GM23248 (cell line): ENCODE data around the gene CDKN2B. TPM values are rescaled to one million over a fixed set of nuclear protein-coding genes. Genes with fewer than 3 reads are reported as not detected.

Experiments used
- DNase-seq: peaks from one replicate; pipeline ENCODE4 v3.0.0-alpha.2; 2015
- H2AFZ ChIP-seq: fragments of 200-600 bp; sonication (generic); 2 replicates; pipeline ENCODE4 v1.6.1; 2016; ENCODE audit warnings: antibody characterized with exemption
- H3F3A ChIP-seq: fragments of 200-600 bp; sonication (generic); 2 replicates; pipeline ENCODE4 v1.6.1; 2016; ENCODE audit warnings: mild to moderate bottlenecking, antibody characterized with exemption, mixed run types; ENCODE audit not compliant: insufficient read depth
- H3K27ac ChIP-seq: fragments of 200-600 bp; sonication (generic); 2 replicates; pipeline ENCODE4 v1.5.1; 2016; ENCODE audit warnings: mild to moderate bottlenecking
- H3K27me3 ChIP-seq: fragments of 200-600 bp; sonication (generic); replicated peaks from 2 replicates; pipeline ENCODE4 v1.6.1; 2016; ENCODE audit warnings: mild to moderate bottlenecking; ENCODE audit not compliant: insufficient read depth
- H3K36me3 ChIP-seq: fragments of 200-600 bp; sonication (generic); 2 replicates; pipeline ENCODE4 v1.6.1; 2016; ENCODE audit warnings: low read depth, mild to moderate bottlenecking
- H3K4me1 ChIP-seq: fragments of 200-600 bp; sonication (generic); 2 replicates; pipeline ENCODE4 v1.6.1; 2016; ENCODE audit warnings: mild to moderate bottlenecking; ENCODE audit not compliant: insufficient read depth
- H3K4me2 ChIP-seq: fragments of 200-600 bp; sonication (generic); one replicate; pipeline ENCODE4 v1.6.1; 2016; ENCODE audit warnings: mild to moderate bottlenecking; ENCODE audit not compliant: unreplicated experiment
- H3K4me3 ChIP-seq: fragments of 200-600 bp; sonication (generic); 2 replicates; pipeline ENCODE4 v1.5.1; 2016; ENCODE audit warnings: mild to moderate bottlenecking
- H3K79me2 ChIP-seq: fragments of 200-600 bp; sonication (generic); 2 replicates; pipeline ENCODE4 v1.6.1; 2016; ENCODE audit warnings: mild to moderate bottlenecking; ENCODE audit not compliant: insufficient read depth
- H3K9ac ChIP-seq: fragments of 200-600 bp; sonication (generic); 2 replicates; pipeline ENCODE4 v1.6.1; 2016; ENCODE audit warnings: mild to moderate bottlenecking
- H3K9me2 ChIP-seq: fragments of 200-600 bp; sonication (generic); 2 replicates; pipeline ENCODE4 v1.6.1; 2016; ENCODE audit warnings: mixed run types, mild to moderate bottlenecking, moderate library complexity; ENCODE audit not compliant: insufficient read depth
- H3K9me3 ChIP-seq: fragments of 200-600 bp; sonication (generic); one replicate; pipeline ENCODE4 v1.6.1; 2017; ENCODE audit warnings: low read depth
- H4K20me1 ChIP-seq: fragments of 200-600 bp; sonication (generic); 2 replicates; pipeline ENCODE4 v1.6.0; 2016; ENCODE audit not compliant: insufficient read depth
- EZH2 ChIP-seq: fragments of 200-600 bp; sonication (generic); IDR thresholded peaks from 2 replicates; pipeline ENCODE4 v1.6.1; 2018; ENCODE audit warnings: antibody characterized with exemption, mild to moderate bottlenecking; ENCODE audit not compliant: insufficient read depth, poor library complexity, severe bottlenecking
- EZH2phosphoT487 ChIP-seq: fragments of 200-600 bp; sonication (generic); IDR thresholded peaks from 2 replicates; pipeline ENCODE4 v1.6.1; 2018; ENCODE audit warnings: antibody characterized with exemption, moderate library complexity, mild to moderate bottlenecking, low read depth; ENCODE audit not compliant: insufficient read depth
- WGBS, 2 experiments: methylation state at CpG; one replicate each; pipeline ENCODE4 v1.1.6; 2015 to 2017; ENCODE audit warnings: low lambda C conversion rate in 2 of 2, low coverage in 1 of 2; ENCODE audit errors: missing lambda C conversion rate in 2 of 2; 5-methylcytosine and 5-hydroxymethylcytosine counted together
- in situ Hi-C: fragments of 300-500 bp; cut with MboI; formaldehyde crosslinking; loops from 2 replicates; pipeline ENCODE4 v1.15.0; 2020
- polyA plus RNA-seq: library from polyadenylated mRNA; unstranded; fragments of >200 nt; fragmentation: Nextera tagmentation; extraction: Ambion mirVana; gene quantifications from 2 replicates; pipeline ENCODE4 v1.2.1, GENCODE V29; 2016
- small RNA-seq: library from RNA; depleted of rRNA; stranded (forward); fragments of <200 nt; gene quantifications from one replicate; pipeline ENCODE3, GENCODE V24; 2014; ENCODE audit warnings: low read depth, low replicate concordance
- total RNA-seq: library from RNA; depleted of rRNA; stranded (reverse); fragments of >200 nt; shearing (Covaris generic); gene quantifications from 2 replicates; pipeline ENCODE4 v1.2.3, GENCODE V29; 2014; rRNA removed

Gene CDKN2B
- total and polyA plus RNA-seq, 2 experiments from 2014 or later, result 6.7 to 10.6 TPM

DNA sequence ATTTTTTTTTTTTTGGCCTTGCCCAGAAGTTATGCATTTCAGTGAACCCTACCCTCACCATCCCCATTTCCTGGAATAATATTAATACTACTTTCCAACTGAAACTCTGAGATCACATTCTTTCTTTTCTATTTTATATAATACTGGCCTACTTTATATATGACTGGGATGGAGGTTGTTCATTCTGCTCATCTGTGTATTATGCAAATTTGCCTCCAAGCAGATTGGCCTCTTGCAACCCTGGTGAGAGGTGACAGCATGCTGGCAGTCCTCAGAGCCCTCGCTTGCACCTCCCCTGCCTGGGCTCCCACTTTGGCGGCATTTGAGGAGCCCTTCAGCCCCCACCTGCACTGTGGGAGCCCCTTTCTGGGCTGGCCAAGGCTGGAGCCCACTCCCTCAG, 50.3 kb downstream of the CDKN2B start:
- peaks cover 3% of the 10 kb centered on the region for H3K9me3 ChIP-seq
- no peaks in the 10 kb centered on the region for H3K4me1 ChIP-seq
- in situ Hi-C loops, result no loop called here
- H3K79me2 ChIP-seq, result no peaks in the 10 kb centered on the region
- H3K9me2 ChIP-seq, result no peaks in the 10 kb centered on the region
- H3K4me2 ChIP-seq, result no peak overlapping the region
- H3F3A ChIP-seq, result no peaks in the 10 kb centered on the region
- no peak overlapping the region for H2AFZ ChIP-seq
- no peak overlapping the region for H3K4me3 ChIP-seq
- H3K27ac ChIP-seq, result no peak overlapping the region
- 52 to 53% methylated on average over 2 of the region's 2 CpGs for WGBS, 2 experiments
- H3K36me3 ChIP-seq, result no peaks in the 10 kb centered on the region
- no peak for DNase-seq
- H3K9ac ChIP-seq, result no peak overlapping the region
- no peaks in the 10 kb centered on the region for H4K20me1 ChIP-seq
- TF ChIP-seq EZH2phosphoT487 (no peak), EZH2 (no peak)
- H3K27me3 ChIP-seq, result no peaks in the 10 kb centered on the region

Small RNA genes lying within 50 kb of the gene (small RNA-seq; reads per million reads assigned to genes)
- not detected for gene RF02045

Other genes starting within 250 kb of the CDKN2B start
- 26.7 and 29.8 TPM in 2 replicates for gene MTAP, start 206.7 kb downstream of the CDKN2B start, total RNA-seq
- gene MTAP, start 206.7 kb downstream of the CDKN2B start, polyA plus RNA-seq, result 44.8 and 47.8 TPM in 2 replicates
- 18.1 and 27.3 TPM in 2 replicates for gene CDKN2A, start 14.9 kb downstream of the CDKN2B start, total RNA-seq
- 42.2 and 43.6 TPM in 2 replicates for gene CDKN2A, start 14.9 kb downstream of the CDKN2B start, polyA plus RNA-seq
- gene CDKN2B-AS1, start 14.5 kb downstream of the CDKN2B start, total RNA-seq, result 1.3 and 4.1 TPM in 2 replicates
- 0.58 and 0.61 TPM in 2 replicates for gene CDKN2B-AS1, start 14.5 kb downstream of the CDKN2B start, polyA plus RNA-seq